Measurements from ENCODE around the gene CLEC4F. TPM values are rescaled to one million over a fixed set of nuclear protein-coding genes. Genes with fewer than 3 reads are reported as not detected.

CLEC4F gene
- total RNA-seq, 6 experiments from 2014 or later = not detected

GRCh38 chr2:70808983-70809958, 11.1 kb downstream of the CLEC4F start:
- DNase-seq = no peak
- TF ChIP-seq POLR2A (IDR thresholded peaks at IDR 0.05) = no peak
- TF ChIP-seq, protein P1, sequence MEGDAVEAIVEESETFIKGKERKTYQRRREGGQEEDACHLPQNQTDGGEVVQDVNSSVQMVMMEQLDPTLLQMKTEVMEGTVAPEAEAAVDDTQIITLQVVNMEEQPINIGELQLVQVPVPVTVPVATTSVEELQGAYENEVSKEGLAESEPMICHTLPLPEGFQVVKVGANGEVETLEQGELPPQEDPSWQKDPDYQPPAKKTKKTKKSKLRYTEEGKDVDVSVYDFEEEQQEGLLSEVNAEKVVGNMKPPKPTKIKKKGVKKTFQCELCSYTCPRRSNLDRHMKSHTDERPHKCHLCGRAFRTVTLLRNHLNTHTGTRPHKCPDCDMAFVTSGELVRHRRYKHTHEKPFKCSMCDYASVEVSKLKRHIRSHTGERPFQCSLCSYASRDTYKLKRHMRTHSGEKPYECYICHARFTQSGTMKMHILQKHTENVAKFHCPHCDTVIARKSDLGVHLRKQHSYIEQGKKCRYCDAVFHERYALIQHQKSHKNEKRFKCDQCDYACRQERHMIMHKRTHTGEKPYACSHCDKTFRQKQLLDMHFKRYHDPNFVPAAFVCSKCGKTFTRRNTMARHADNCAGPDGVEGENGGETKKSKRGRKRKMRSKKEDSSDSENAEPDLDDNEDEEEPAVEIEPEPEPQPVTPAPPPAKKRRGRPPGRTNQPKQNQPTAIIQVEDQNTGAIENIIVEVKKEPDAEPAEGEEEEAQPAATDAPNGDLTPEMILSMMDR (IDR thresholded peaks at IDR 0.05) = no peak
- no CpG with 5 or more reads among the region's 12 CpGs for WGBS (ENCODE audit: insufficient coverage, low coverage, low lambda C conversion rate, missing lambda C conversion rate)
- Histone ChIP-seq H3K4me1 (no peaks in the 10 kb centered on the region), H3K27ac (no peak overlapping the region), H3K9me3 (no peaks in the 10 kb centered on the region), H3K36me3 (no peaks in the 10 kb centered on the region), H3K4me3 (no peak overlapping the region), H3K27me3 (no peaks in the 10 kb centered on the region)
- intact Hi-C loops (cut with DNase I) = no loop called here
- ATAC-seq = no peak

- no peak overlapping the region for H3K4me3 ChIP-seq
- no peak overlapping the region for H3K27ac ChIP-seq
- H3K27me3 ChIP-seq = no peaks in the 10 kb centered on the region
- no peak for ATAC-seq
- no peaks in the 10 kb centered on the region for H3K9me3 ChIP-seq
- intact Hi-C loops (cut with DNase I) = no loop called here
- no peaks in the 10 kb centered on the region for H3K4me1 ChIP-seq
- H3K36me3 ChIP-seq = no peaks in the 10 kb centered on the region
- no peak for DNase-seq
- 73% methylated on average over 4 of the region's 4 CpGs for WGBS (ENCODE audit: insufficient coverage, low coverage, low lambda C conversion rate, missing lambda C conversion rate)
- TF ChIP-seq, protein P1 (IDR thresholded peaks at IDR 0.05) = no peak
- TF ChIP-seq POLR2A (IDR thresholded peaks at IDR 0.05) = no peak
Measured at GRCh38 chr2:70807828-70808118, 12.6 kb downstream of the CLEC4F start.

DNA sequence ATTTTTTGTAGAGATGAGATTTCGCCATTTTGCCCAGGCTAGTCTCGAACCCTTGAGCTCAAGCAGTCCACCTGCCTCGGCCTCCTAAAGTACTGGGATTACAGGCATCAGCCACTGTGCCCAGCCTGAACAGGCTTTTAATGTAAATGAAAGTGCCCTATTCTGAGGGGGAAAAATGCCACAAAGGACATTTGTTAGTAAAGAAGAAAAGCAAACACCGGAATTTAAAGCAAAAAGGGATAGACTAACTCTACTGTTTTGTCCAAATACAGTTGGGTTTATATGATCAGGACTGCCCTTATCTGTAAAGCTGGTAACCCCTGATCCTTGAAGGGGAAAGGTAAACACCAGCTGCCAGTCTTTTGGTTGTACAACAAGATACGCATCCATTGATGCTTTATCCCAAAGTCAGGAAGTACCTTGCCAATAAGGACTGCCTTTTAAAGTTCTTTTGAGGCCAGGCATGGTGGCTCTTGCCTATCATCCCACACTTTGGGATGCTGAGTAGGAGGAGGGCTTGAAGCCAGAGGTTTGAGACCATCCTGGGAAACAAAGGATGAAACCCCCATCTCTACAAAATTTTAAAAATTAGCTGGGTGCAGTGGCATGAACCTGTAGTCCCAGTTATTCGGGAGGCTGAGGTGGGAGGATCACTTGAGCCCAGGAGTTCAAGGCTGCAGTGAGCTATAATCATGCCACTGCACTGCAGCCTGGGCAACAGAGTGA, 13.1 kb downstream of the CLEC4F start:
- Histone ChIP-seq H3K9me3 (no peaks in the 10 kb centered on the region), H3K27me3 (no peaks in the 10 kb centered on the region), H3K36me3 (no peaks in the 10 kb centered on the region), H3K4me1 (no peaks in the 10 kb centered on the region), H3K27ac (no peak overlapping the region), H3K4me3 (no peak overlapping the region)
- intact Hi-C loops (cut with DNase I) = no loop called here
- ATAC-seq (no peak), DNase-seq (no peak)
- 58% methylated on average over 6 of the region's 6 CpGs for WGBS (ENCODE audit: insufficient coverage, low coverage, low lambda C conversion rate, missing lambda C conversion rate)
- TF ChIP-seq, protein P1 (IDR thresholded peaks at IDR 0.05) = no peak
- no peak for TF ChIP-seq POLR2A (IDR thresholded peaks at IDR 0.05)

DNA sequence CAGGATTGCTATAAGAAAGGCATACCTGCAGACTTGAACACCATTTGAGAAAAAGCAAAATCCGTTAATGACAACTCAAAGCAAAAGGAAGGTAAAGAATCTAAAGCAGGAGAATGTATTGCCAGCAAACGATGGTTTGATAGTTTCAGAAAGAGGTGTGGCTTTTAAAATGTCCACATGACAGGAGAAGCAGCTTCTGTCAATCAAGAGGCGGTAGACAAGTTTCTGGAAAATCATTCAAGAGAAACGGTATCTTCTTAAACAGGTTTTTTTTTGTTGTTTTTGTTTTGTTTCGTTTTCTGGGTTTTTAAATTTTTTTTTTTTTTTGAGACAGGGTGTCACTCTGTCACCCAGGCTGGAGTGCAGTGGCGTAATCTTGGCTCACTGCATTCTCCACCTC, 13.8 kb downstream of the CLEC4F start:
- no peaks in the 10 kb centered on the region for H3K27me3 ChIP-seq
- no peaks in the 10 kb centered on the region for H3K9me3 ChIP-seq
- no peaks in the 10 kb centered on the region for H3K4me1 ChIP-seq
- TF ChIP-seq, protein P1 (IDR thresholded peaks at IDR 0.05) = no peak
- TF ChIP-seq POLR2A (IDR thresholded peaks at IDR 0.05) = no peak
- WGBS (ENCODE audit: insufficient coverage, low coverage, low lambda C conversion rate, missing lambda C conversion rate) = 36% methylated on average over 6 of the region's 6 CpGs
- no peaks in the 10 kb centered on the region for H3K36me3 ChIP-seq
- H3K27ac ChIP-seq = no peak overlapping the region
- no peak overlapping the region for H3K4me3 ChIP-seq
- no peak for DNase-seq
- ATAC-seq = no peak
- intact Hi-C loops (cut with DNase I) = no loop called here

Measured in right lobe of liver (tissue), 6 donors.